Pons (tissue), 1 donor: ENCODE measurements around the gene GRIA4.

ENCODE experiments used
- DNase-seq: peaks from one replicate; pipeline ENCODE4 v3.0.0-alpha.2; 2016; ENCODE audit warnings: low spot score

Gene GRIA4

DNA sequence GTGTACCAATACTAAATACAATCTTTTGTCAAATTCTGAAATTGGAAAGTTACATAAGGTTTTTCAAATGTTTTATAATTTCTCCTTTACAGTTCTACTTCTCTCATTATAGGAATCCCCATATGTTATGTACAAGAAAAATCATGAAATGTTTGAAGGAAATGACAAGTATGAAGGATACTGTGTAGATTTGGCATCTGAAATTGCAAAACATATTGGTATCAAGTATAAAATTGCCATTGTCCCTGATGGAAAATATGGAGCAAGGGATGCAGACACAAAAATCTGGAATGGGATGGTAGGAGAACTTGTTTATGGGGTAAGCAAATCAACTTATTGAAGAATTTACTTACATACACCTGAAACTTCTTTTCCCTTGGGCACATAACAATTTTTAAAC lies 308.7 kb downstream of the GRIA4 start:
- no peak for DNase-seq

DNA sequence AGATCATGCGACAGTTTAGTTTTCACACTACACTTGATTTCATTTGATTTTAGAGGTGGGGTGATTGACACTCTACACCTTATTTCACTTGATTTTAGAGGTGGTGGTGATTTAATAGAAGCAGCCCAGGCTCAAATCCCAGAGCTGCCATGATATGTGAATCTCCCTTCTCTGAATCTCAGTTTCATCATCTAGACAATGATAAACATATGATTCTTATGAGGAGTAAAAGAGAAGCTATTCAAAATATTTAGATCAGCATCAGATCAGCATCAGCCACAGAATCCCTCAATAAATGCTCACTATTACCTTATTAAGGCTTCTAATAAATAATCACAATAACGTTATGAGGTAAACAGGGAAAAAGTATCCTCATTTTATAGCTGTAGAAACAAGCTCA lies 313.4 kb downstream of the GRIA4 start:
- DNase-seq = no peak

- peak; percentile 68 for DNase-seq
Observed at GRCh38 chr11:105923807-105924206, 313.9 kb downstream of the GRIA4 start.

DNA sequence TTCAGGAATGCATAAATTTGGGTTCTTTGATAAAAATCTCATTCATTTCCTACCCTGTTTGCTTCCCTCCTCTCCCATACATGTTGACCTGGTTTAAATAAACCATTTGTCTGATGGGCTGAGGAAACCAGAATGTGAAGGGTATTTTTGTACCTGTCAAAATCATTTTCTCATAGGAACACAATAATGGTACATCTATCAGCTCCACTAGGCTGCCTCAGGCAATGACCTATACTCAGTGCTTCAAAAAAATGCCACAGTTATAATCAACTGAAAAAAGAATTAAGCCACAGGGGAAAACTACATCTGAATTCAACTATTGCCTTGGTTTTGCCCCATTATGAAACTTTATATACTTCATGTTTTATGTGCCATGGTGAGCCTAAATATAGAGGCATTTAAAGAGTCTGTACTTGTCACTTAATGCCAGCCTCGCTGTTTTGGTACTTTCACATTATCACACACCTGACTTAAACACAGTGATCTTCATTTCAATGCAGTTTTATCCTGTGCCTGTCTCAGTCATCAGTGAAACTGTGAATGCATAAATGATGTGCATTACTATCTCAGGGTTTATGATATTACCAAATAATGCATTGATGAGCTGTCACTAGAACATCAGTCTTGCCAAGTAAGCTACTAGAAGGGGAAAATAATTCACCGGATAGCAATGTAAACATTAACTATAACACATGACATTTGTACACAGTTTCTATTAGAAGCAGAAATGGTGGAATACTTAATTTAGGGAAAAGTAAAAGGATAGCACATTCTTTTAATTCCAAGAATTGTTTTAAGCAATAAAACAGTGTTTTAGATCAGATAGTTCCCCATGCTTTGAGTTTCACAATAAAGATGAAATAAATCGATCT lies 319.4 kb downstream of the GRIA4 start:
- no peak for DNase-seq

- no peak for DNase-seq
Observed at GRCh38 chr11:105933695-105934094, 323.8 kb downstream of the GRIA4 start.

DNA sequence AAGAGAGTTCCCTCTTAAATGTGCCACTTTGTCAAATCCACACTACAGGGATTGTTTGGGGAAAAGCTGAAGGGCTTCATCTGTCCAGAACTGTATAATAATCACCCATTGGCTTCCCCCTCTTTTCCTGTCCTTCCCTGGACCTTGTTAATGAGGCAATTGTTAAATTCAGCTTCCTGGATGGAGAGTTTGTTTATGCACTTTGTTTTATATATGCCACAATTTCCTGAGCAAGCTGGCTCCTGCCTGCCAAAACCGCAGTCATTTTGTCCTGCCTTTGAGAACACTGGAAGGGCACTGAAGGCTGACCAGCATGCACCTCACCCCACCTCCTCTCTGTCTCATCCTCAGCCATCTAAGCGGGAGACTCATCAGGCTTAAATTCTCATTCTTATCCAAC lies 325.9 kb downstream of the GRIA4 start:
- DNase-seq = peak; percentile 93

- no peak for DNase-seq
Observed at GRCh38 chr11:105937331-105937730, 327.5 kb downstream of the GRIA4 start.

DNA sequence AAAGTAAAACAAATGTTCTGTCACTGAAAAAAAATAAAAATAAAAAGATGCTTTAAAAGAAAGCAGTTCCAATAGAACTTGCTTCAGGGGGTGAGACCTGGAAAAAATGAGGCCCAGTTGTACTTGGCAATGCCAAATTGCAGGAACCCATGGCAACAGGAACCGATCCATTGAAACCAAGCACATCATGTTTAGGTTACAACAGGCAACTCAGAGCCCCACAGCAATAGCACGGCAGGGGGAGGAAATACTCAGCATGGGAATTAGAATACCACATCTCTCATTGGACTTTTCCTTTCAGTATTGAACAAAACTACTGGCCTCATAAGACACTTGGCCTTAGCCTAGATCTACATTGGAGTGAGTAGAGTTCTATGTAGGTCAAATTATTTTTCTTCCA lies 327.9 kb downstream of the GRIA4 start:
- DNase-seq = no peak

- peak; percentile 35 for DNase-seq
Observed at GRCh38 chr11:105942921-105943320, 333.0 kb downstream of the GRIA4 start.

- DNase-seq = no peak
Observed at GRCh38 chr11:105948918-105949590, 339.2 kb downstream of the GRIA4 start.

- no peak for DNase-seq
Observed at GRCh38 chr11:105953886-105954285, 344.0 kb downstream of the GRIA4 start.

GRCh38 chr11:105960252-105961245 lies 350.7 kb downstream of the GRIA4 start:
- no peak for DNase-seq

DNA sequence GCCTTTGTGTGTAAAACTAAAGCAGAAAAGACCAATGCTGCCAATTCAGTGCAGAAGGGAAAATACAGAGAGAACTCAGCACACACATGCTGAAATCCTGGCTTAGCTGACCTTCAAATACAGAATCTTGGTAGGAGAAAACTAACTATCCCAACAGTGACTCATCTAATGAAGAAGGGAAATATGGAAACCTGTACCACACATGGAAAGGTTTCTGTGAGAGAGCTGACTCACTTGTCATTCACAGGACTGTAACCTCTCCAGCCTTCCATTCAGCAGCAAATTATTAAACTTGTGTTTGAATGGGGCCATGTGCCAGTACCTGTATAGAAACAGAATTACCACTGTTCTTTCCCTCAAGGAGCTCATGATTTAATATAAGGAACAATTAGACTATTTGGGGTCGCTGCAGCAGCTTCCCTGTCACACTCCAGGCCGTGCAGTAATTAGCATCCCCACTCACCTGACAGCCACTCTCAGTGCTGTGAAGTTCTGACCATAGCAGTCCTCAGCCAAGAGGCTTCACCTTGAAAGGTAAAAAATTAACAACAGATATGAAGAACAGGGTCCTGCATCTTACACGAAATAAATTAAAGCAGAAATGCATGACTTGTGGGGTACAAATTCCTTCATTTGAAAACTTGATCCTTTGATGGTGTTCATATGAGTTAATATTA lies 358.3 kb downstream of the GRIA4 start:
- DNase-seq = no peak

- no peak for DNase-seq
Observed at GRCh38 chr11:105969756-105970155, 359.9 kb downstream of the GRIA4 start.

GRCh38 chr11:105975128-105975527 lies 365.3 kb downstream of the GRIA4 start:
- DNase-seq = no peak

DNA sequence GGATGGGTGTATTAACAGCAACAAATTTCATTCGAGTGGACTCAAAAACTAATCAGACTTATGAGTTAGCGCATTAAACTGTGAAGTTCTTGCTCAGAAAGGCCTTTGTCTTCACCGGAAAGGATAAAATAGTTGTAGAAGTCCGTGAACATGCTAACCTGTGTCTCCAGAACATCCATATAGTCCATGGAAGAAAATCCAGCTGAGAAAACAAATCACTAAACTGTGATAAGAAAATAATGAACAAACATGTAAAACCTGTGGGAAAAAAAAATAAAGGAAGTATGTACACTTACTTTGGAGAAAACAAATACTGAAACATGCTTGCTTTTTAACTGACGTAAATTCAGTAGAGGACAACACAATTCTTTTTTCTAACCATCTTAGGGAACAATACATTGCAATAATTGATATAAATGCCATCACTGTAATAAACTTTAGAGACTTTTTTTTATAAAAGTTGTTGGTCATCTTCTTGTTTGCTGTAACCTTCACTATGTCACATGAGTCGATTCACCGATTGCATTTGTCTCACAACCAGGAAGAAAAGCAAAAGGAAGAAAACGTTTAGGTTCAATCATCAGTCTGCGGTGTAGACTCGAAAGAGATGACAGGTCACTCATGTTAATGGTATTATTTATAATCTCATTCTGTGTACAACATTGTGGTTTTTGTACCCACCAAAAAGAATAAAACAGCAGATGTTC lies 370.3 kb downstream of the GRIA4 start:
- no peak for DNase-seq

DNA sequence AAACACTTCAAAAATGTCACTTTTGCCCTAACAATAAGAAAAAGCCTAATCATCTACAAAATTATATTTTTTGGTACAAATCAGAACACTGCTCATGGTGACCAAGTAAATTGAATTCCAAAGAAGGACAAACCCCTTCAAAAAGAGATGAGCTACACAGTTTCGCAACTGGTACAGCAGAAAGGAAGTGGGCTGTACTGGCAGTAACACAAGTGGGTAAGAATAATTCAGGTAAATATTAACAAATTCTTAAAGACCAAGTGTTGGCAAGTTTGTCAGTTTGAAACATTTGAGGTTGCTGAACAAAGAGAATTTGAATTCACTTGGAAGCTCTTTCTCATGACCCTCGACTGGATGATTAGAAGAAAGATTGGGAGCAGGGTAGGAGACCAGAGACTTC lies 376.7 kb downstream of the GRIA4 start:
- no peak for DNase-seq

DNA sequence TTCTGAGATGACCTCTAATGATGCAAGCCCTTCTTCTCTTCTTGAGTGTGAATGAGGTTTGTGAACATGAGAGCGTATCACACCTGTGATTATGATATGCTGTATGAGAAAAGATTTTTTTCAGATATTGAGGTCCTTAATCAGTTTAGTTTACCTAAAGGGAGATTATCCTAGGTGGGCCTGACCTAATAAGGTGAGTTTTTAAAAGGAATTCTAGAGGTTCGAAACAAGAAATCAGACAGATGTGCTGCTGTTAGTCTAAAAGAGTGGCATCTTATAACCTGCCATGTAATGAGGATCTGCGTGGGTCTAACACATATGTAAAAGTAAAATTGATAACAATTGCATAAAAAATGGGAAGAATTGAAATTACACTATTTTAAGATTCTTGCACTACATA lies 378.3 kb downstream of the GRIA4 start:
- DNase-seq = no peak

DNA sequence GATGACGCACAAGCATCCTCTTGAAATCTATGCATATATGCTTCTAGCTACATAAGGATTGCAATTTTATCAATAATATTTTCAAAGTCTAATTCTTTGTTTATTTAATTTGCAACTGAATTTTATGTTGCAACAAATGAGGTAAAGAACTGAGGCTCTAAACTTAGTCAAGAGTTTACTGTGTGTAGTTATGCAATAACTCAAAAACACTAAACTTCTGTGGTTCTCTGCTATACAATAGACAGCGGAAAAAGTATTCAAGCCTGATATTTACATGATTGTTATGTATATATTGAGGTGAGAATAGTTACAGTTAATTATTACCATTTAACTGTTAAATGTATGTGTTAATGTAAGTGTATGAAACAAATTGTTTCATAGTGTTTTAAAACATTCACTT lies 379.3 kb downstream of the GRIA4 start:
- DNase-seq = no peak

GRCh38 chr11:105991888-105992287 lies 382.0 kb downstream of the GRIA4 start:
- DNase-seq = no peak
